Measurements from ENCODE around the gene MCU. TPM values are rescaled to one million over a fixed set of nuclear protein-coding genes. Genes with fewer than 3 reads are reported as not detected.
A peak's percentile ranks its signal among the peaks of the same experiment; 100 is the strongest.
"Not testable (repeated sequence)": the region's sequence is repeated elsewhere in the genome, so short reads cannot be mapped to it uniquely, and the experiment has no call there.

The MCU gene
- total RNA-seq, 1 donor from 2014 or later = 15.9 TPM

- DNase-seq = no peak
- Mint-ChIP-seq H3K27me3 (peaks cover 8% of the 10 kb centered on the region), H3K36me3 (ENCODE audit: low read depth) (no peaks in the 10 kb centered on the region), H3K9me3 (no peaks in the 10 kb centered on the region), H3K4me3 (peak overlapping the region; percentile 88), H3K4me1 (peaks cover 29% of the 10 kb centered on the region), H3K27ac (peak overlapping the region; percentile 54)
- intact Hi-C loops (cut with micrococcal nuclease) = loop anchor here (2.0 to 5.0 kb wide), 4 partner anchors 66 to 369 kb away; partner anchors contain the start of gene MICU1
These were observed 1.2 kb downstream of the MCU start for GRCh38 chr10:72692994-72693781.

- Mint-ChIP-seq H3K36me3 (ENCODE audit: low read depth) (no peaks in the 10 kb centered on the region), H3K27me3 (peaks cover 6% of the 10 kb centered on the region), H3K27ac (no peak overlapping the region), H3K4me1 (peaks cover 29% of the 10 kb centered on the region), H3K4me3 (peak overlapping the region; percentile 2), H3K9me3 (no peaks in the 10 kb centered on the region)
- DNase-seq = peak; percentile 59
- intact Hi-C loops (cut with micrococcal nuclease) = loop anchor here (5.0 kb wide), 1 partner anchor 368 kb away; no protein-coding TSS in a partner anchor
These were observed 2.8 kb downstream of the MCU start for GRCh38 chr10:72694476-72695369.

- Mint-ChIP-seq H3K27ac (no peak overlapping the region), H3K36me3 (ENCODE audit: low read depth) (no peaks in the 10 kb centered on the region), H3K4me3 (no peak overlapping the region), H3K27me3 (peaks cover 6% of the 10 kb centered on the region), H3K4me1 (peaks cover 25% of the 10 kb centered on the region), H3K9me3 (no peaks in the 10 kb centered on the region)
- DNase-seq = no peak
- intact Hi-C loops (cut with micrococcal nuclease) = no loop called here
These were observed 3.6 kb downstream of the MCU start for GRCh38 chr10:72695496-72695895.

GRCh38 chr10:72697716-72698115 lies 5.8 kb downstream of the MCU start:
- peaks cover 6% of the 10 kb centered on the region for H3K27me3 Mint-ChIP-seq
- no peaks in the 10 kb centered on the region for H3K36me3 Mint-ChIP-seq (ENCODE audit: low read depth)
- peaks cover 18% of the 10 kb centered on the region for H3K4me1 Mint-ChIP-seq
- intact Hi-C loops (cut with micrococcal nuclease) = no loop called here
- no peaks in the 10 kb centered on the region for H3K9me3 Mint-ChIP-seq
- no peak for DNase-seq
- no peak overlapping the region for H3K4me3 Mint-ChIP-seq
- no peak overlapping the region for H3K27ac Mint-ChIP-seq

- H3K4me3 Mint-ChIP-seq; intact Hi-C loops (cut with micrococcal nuclease); H3K4me1 Mint-ChIP-seq; H3K27ac Mint-ChIP-seq; H3K9me3 Mint-ChIP-seq; H3K27me3 Mint-ChIP-seq; DNase-seq; H3K36me3 Mint-ChIP-seq (ENCODE audit: low read depth): not testable (repeated sequence)
These were observed 10.5 kb downstream of the MCU start for GRCh38 chr10:72702465-72702864.

GRCh38 chr10:72702868-72703581 lies 11.1 kb downstream of the MCU start:
- Mint-ChIP-seq H3K36me3 (ENCODE audit: low read depth) (no peaks in the 10 kb centered on the region), H3K27me3 (no peaks in the 10 kb centered on the region), H3K27ac (no peak overlapping the region), H3K9me3 (no peaks in the 10 kb centered on the region), H3K4me3 (no peak overlapping the region), H3K4me1 (peaks cover 5% of the 10 kb centered on the region)
- DNase-seq = no peak
- intact Hi-C loops (cut with micrococcal nuclease) = no loop called here

- no peak for DNase-seq
- Mint-ChIP-seq H3K9me3 (no peaks in the 10 kb centered on the region), H3K27ac (no peak overlapping the region), H3K27me3 (no peaks in the 10 kb centered on the region), H3K4me1 (peaks cover 5% of the 10 kb centered on the region), H3K4me3 (no peak overlapping the region), H3K36me3 (ENCODE audit: low read depth) (no peaks in the 10 kb centered on the region)
- intact Hi-C loops (cut with micrococcal nuclease) = no loop called here
These were observed 12.2 kb downstream of the MCU start for GRCh38 chr10:72704117-72704516.

GRCh38 chr10:72709041-72709440 lies 17.1 kb downstream of the MCU start:
- intact Hi-C loops (cut with micrococcal nuclease) = no loop called here
- H3K36me3 Mint-ChIP-seq (ENCODE audit: low read depth) = no peaks in the 10 kb centered on the region
- no peak overlapping the region for H3K27ac Mint-ChIP-seq
- H3K9me3 Mint-ChIP-seq = no peaks in the 10 kb centered on the region
- no peak overlapping the region for H3K4me3 Mint-ChIP-seq
- H3K4me1 Mint-ChIP-seq = no peaks in the 10 kb centered on the region
- H3K27me3 Mint-ChIP-seq = no peaks in the 10 kb centered on the region
- DNase-seq = no peak

GRCh38 chr10:72712136-72712535 lies 20.2 kb downstream of the MCU start:
- Mint-ChIP-seq H3K4me3 (no peak overlapping the region), H3K4me1 (no peaks in the 10 kb centered on the region), H3K27ac (no peak overlapping the region), H3K36me3 (ENCODE audit: low read depth) (peaks cover 2% of the 10 kb centered on the region), H3K9me3 (no peaks in the 10 kb centered on the region), H3K27me3 (no peaks in the 10 kb centered on the region)
- intact Hi-C loops (cut with micrococcal nuclease) = no loop called here
- DNase-seq = no peak

- intact Hi-C loops (cut with micrococcal nuclease) = no loop called here
- no peaks in the 10 kb centered on the region for H3K9me3 Mint-ChIP-seq
- no peaks in the 10 kb centered on the region for H3K27me3 Mint-ChIP-seq
- no peak overlapping the region for H3K27ac Mint-ChIP-seq
- peak; percentile 43 for DNase-seq
- H3K4me3 Mint-ChIP-seq = no peak overlapping the region
- peaks cover 2% of the 10 kb centered on the region for H3K36me3 Mint-ChIP-seq (ENCODE audit: low read depth)
- no peaks in the 10 kb centered on the region for H3K4me1 Mint-ChIP-seq
These were observed 28.1 kb downstream of the MCU start for GRCh38 chr10:72719941-72720592.

GRCh38 chr10:72720814-72721660 lies 29.1 kb downstream of the MCU start:
- Mint-ChIP-seq H3K36me3 (ENCODE audit: low read depth) (peaks cover 2% of the 10 kb centered on the region), H3K27ac (no peak overlapping the region), H3K9me3 (no peaks in the 10 kb centered on the region), H3K4me1 (no peaks in the 10 kb centered on the region), H3K27me3 (no peaks in the 10 kb centered on the region), H3K4me3 (no peak overlapping the region)
- intact Hi-C loops (cut with micrococcal nuclease) = no loop called here
- peak; percentile 44 for DNase-seq

- DNase-seq = no peak
- H3K9me3 Mint-ChIP-seq = no peaks in the 10 kb centered on the region
- peaks cover 11% of the 10 kb centered on the region for H3K4me1 Mint-ChIP-seq
- H3K27ac Mint-ChIP-seq = no peak overlapping the region
- no peaks in the 10 kb centered on the region for H3K27me3 Mint-ChIP-seq
- no peaks in the 10 kb centered on the region for H3K36me3 Mint-ChIP-seq (ENCODE audit: low read depth)
- intact Hi-C loops (cut with micrococcal nuclease) = no loop called here
- no peak overlapping the region for H3K4me3 Mint-ChIP-seq
These were observed 35.2 kb downstream of the MCU start for GRCh38 chr10:72727130-72727529.

GRCh38 chr10:72728462-72728861 lies 36.5 kb downstream of the MCU start:
- H3K4me1 Mint-ChIP-seq = peaks cover 11% of the 10 kb centered on the region
- no peaks in the 10 kb centered on the region for H3K27me3 Mint-ChIP-seq
- no peaks in the 10 kb centered on the region for H3K9me3 Mint-ChIP-seq
- no peak for DNase-seq
- H3K27ac Mint-ChIP-seq = no peak overlapping the region
- intact Hi-C loops (cut with micrococcal nuclease) = no loop called here
- no peaks in the 10 kb centered on the region for H3K36me3 Mint-ChIP-seq (ENCODE audit: low read depth)
- H3K4me3 Mint-ChIP-seq = no peak overlapping the region

Measured in activated CD4-positive, alpha-beta T cell treated with anti-CD3 and anti-CD28 coated beads, Interleukin-2, amount 10 ng/mL, durations not matched to agents 24 days and 14 days (primary cell).